Measurements from ENCODE around the gene CDC42BPG.
A peak's percentile ranks its signal among the peaks of the same experiment; 100 is the strongest.
"Not testable (repeated sequence)": the region's sequence is repeated elsewhere in the genome, so short reads cannot be mapped to it uniquely, and the experiment has no call there.

CDC42BPG gene

DNA sequence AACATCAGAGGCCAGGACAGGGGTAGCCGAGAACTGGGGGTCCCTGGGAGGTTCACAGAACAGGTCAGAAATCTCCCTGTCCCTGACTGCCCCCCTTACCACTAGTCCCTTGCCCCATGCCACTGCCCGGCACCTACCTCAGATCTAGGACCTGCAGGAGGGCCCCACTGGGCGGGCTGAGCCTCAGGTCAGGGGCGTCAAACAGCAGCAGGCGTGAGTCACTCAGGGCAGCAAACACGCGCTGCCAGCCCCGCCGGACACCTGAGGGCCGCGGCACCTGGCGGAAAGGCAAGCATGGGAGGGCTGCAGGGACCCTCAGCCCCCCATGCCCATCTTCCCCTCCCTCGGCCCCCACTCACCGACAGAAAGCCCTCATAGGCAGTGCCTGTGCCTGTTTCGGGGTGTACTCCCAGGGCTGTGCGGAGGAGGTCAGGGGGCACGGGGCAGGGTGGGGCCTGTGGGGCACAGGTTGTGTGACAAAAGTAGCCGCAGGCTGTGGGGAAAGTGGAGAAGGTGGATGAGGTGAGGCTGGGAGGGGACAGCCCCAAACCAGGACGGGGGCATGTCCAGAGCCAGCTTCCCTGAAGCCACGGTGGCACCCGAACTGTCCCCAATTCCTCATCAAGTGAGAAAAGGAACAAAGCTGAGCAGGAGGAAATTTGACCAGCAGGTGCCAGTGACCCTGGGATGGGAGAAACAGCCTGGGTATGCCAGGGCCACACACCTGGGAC, 11.8 kb downstream of the CDC42BPG start:
- no peak for DNase-seq

DNA sequence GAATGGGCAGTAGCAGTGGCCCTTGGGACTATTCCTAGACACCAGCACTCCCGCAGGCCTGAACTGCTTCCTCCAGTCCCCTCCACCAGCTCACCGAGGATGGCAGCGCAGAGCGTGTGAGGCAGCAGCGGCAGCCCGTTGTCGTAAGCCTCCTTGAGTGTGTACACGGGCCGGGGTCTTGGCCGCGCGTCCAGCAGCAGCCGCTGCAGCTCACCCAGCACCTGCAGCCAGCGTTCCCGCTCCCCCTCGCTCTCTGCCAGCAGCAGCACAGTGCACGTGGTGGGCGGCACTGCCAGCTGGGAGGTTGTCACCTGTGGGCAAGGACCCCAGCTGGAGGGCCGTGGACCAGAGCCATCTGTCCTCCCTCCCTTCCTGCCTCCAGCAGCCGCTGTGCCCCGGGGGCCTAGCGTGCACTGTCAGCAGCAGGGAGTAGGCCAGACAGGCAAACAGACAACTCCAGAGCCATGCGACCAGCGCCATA, 13.0 kb downstream of the CDC42BPG start:
- no peak for DNase-seq

DNA sequence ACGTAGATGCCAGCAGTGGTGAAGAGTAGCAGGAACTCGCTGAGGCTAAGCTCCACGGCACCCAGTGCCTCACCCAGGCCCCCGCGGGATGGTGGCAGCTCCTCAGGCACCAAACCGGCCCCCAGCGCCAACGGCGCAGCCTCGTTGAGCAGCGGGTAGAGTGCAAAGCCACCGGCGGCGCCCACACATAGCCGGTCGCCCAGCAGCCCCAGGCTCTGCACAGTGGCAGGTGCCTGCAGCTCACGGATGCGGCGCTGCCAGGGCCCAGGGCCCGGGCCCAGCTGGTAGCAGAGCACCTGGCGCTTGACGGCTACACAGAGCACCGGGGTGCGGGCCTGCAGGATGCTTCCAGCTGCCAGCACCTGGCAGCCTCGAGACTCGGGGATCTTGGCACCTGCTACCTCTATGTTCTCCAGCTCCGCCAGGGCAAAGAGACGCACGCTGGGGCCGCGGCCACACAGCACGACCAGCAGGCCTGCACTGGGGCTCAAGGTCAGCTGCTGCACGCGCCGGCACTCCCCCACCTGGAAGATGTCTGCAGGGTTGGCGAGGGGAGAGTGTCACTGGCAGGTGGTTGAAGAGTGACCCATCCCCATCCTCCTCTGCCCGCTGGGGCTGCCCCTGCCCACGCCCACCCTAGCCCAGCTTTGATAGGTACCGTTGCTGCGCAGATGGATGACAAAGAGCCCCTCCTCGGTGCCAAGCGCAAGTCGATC, 14.8 kb downstream of the CDC42BPG start:
- DNase-seq = no peak

DNA sequence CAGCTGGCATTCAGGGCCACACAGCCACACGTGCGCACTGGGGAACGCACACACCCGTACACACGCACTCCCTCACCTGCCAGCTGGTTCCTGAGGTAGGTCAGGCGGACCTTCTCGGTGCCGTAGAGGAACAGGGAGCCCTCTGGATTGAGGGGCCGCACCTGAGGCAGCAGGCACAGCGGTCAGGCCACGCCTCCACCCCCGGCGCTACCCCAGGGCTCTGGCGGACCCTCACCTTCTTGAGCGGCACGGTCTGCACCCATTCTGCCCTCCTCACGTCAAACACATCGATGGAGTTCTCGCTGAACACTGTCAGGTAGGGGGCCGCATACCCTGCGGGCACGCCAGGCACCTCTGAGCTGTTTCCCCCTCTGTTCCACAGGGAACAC, 17.0 kb downstream of the CDC42BPG start:
- no peak for DNase-seq

DNA sequence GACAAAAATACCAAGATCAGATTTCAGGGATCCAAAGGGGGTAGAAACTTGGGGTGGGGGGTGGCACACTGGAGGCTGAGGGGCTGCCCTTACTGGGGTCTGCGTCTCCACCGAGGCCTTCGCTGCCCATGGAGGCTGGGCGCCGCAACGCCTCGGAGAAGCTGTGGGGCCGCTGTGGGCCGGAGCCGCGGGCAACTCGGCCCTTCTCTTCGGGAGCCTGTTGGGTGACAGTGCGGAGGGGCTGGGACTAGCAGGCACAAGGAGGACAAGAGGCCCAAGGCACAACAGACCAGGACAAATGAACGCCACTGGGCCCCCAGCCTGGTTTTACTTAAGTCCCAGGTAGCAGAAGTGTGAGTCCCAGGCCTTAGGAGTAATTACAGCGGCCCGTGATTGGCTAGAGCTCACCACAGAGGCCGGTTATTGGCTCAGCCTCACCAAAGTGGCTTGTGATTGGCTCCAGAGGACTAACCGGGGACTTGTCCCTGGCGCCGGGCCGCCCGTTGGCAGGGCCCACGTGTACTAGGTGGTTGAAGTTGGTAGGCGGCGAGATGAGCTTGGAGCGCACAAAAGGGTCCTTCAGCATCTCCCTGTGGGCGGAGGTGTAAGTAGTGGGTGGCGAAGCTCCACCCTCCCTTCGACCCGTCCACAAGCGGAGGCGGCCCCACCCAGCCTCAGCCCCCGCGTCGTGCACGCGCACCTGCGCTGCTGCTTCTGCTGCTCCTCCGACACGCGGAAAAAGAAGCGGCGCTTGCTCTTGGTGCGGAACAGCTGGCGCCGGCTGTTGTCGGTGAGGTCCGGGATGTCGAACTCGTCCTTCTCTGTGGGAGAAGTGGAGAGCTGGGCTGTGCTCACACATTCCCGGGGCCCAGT, 17.6 kb downstream of the CDC42BPG start:
- no peak for DNase-seq

DNA sequence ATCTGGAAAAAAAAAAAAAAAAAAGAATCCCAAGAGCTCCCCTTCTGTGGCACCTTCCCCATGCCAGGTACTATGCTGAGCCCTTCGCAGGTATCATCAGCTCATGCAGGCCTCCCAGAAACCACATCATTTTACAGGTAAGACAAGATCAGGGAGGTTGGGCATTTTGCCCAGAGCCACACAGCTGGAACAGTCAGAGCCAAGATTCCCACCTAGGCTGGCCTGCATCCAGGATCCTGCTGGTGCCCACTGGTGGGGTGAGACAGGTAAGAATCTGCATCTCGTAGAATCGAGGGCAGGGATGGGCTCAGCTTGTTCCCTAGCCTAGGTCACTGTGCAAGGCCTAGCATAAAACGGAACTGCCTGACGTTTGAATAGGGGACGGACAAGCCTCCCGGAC, 18.4 kb downstream of the CDC42BPG start:
- no peak for DNase-seq

DNA sequence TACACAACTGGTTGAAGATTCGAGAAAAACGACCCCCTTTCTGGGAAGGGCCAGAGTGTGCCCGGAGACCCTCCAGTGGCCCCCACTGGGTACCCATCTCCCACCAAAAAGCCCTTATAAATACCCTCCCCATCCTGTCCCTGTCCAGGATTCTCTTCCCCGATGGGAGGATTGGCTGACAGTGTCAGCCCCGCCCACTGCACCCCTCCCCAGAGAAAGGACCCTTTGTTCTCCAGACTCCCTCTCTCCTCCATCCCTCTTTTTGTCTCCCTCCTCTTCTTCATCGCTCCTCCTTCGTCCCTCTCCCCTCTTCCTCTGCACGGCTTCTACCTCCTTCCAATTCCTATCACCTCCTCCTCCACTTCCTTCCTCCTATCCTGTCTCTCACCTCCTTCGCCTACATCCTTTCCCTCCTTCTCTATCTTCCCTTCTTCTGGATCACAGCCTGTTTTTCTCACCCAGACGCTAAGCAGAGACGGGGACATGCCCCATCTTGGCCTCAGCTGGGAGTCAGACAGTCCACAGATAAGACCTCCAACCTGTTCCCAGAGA, 20.8 kb downstream of the CDC42BPG start:
- no peak for DNase-seq

DNA sequence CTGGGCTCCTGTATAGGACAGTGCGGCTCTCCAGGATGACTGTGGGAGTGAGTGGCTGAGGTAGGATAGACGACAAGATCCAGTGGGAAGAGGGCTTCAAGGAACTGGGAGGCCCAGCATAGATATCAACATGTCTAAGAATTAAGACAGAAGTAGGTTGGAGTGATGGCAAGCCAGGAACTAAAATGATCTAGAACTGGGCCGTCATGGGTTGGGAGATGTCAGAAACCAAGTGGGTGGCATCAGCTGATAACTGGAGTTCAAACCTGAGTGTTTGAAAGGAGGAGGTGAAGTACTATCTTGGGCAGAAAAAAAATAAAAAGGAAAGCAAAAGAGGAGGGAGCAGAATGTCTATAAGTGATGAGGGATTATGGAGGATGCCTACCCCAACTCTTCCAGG, 27.0 kb downstream of the CDC42BPG start:
- DNase-seq = no peak

DNA sequence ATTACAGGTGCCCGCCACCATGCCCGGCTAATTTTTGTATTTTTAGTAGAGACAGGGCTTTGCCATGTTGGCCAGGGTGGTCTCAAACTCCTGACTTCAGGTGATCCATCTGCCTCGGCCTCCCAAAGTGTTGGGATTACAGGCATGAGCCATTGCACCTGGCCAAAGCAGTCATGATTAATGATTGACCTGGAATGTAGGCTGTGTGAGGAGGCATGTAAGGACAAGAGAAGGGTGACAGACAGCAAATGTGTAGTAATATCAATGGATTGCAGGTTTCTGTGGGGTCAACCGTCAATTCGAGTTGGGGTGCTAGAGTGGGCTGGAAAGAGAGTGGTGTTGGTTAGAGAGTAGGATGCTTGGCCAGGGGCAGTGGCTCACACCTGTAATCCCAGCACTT, 29.0 kb downstream of the CDC42BPG start:
- DNase-seq = not testable (repeated sequence)

DNA sequence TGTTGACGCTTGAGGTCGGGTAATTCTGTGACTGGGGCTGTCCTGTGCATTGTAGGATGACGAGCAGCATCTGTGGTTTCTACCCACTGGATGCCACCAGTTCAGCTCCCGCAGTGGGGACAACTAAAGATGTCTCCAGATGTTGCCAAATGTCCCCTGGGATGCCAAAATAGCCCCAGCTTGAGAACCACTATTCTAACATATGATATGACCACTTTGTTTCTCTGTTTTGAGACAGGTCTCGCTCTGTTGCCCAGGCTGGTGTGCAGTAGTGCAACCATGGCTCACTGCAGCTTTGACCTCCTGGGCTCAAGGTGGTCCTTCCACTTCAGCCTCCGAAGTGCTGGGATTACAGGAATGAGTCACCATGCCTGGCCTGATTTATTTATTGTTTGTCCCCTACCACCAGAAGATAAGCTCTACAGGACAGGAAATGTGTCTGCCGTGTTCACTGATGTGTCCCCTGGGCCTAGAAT, 29.7 kb downstream of the CDC42BPG start:
- DNase-seq = no peak

DNA sequence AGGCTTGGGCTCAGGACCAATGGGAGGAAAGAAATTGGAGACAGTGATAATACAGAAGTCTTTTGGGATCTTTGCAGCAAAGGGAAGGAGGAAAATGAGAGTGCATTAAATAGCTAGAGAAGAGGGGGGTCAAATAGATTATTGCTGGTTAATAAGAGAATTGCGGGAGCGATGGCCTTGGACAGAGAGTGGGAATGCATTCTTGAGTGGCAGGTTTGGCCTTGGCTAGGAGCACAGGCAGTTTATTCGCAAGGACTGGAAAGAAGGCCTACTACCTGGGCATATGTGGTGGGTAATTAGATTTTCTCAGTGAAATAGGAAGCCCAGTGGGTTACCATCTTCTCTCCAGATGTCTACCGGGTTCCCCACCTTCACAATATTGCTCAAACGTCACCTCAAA, 30.6 kb downstream of the CDC42BPG start:
- no peak for DNase-seq

DNA sequence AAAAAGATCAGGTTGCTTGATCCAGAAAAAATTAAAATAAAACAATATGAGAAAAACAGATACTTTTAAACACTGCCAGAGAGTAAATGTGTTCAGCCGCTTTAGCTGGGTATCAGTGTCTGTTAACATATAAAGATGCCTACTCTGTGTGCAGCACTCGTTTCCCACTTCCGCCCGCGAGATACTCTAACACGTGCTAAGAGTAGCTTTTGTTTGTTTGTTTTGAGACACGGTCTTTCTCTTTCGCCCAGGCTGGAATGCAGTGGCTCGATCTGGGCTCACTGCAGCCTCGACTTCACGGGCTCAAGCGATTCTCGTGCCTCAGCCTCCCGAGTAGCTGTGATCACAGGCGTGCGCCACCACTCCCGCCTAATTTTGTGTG, 33.6 kb downstream of the CDC42BPG start:
- DNase-seq = no peak

DNA sequence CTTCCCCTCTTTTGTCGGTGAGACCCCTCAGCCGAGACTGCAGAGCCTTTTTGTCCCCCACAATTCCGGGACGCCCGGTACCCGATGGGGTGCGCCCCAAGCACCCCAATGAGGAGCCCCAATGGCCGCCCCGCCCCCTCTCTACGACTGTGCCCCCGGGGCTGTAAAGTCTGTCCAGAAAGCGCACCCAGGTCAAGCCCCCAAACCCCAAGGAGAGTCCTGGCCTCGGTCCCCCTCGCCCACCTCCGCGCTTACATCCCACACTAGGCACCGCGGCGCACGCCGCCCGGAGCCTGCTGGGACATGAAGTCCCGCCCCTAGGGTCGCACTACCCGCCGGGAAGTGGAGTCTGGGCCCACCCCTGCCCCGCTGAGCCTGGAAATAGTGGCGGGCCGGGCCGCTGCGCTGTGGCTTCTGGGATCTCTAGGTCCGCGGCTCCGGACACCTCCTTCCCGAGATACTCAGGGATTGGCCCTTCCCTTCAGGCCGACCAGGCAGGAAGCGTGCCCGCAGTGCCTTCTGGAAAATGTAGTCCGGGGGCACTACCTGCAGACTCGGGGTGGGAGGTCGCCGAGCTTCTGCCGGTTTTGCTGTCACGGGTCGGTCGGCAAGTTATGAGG, 34.1 kb downstream of the CDC42BPG start, which contains the start of gene MEN1:
TSS of gene MEN1 (minus strand) at position 281 of the 620 bp plus-strand sequence. CDS start 442 bp downstream, outside the sequence.
- peak; percentile 63 to 66 for DNase-seq

DNA sequence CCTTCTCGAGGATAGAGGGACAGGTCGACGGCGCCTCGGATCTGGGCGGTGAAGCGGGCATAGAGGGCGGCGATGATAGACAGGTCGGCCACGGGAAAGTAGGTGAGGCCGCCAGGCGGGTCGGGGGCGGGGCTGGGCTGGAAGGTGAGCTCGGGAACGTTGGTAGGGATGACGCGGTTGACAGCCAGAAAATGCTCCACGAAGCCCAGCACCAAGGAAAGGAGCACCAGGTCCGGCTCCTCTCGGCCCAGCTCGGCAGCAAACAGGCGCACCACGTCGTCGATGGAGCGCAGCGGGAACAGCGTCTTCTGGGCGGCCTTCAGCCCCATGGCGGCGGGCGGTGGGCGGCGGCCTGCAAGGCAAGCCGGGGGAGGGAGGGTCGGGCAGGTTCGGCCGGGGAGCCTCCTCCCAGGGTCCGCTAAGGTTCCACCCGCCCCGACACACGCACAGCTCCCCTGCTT, 34.6 kb downstream of the CDC42BPG start:
- no peak for DNase-seq

DNA sequence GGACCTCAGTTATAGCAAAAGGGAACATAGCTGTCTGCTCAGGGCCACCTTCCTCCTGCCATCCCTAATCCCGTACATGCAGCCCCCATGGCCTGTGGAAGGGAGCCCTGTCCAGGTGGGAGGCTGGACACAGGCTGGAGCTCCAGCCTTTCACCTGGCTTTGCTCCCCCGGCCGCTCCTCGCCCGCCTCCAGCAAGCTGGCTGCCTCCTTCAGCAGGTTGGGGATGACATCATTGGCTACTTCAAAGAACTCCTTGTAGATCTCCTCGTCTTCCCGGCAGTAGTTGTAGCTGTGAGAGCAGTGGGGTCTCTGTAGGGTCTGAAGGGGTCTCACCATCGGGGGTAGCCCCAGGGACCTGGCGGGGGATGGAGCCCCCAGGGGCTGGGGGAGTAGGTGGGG, 39.0 kb downstream of the CDC42BPG start:
- DNase-seq = no peak

DNA sequence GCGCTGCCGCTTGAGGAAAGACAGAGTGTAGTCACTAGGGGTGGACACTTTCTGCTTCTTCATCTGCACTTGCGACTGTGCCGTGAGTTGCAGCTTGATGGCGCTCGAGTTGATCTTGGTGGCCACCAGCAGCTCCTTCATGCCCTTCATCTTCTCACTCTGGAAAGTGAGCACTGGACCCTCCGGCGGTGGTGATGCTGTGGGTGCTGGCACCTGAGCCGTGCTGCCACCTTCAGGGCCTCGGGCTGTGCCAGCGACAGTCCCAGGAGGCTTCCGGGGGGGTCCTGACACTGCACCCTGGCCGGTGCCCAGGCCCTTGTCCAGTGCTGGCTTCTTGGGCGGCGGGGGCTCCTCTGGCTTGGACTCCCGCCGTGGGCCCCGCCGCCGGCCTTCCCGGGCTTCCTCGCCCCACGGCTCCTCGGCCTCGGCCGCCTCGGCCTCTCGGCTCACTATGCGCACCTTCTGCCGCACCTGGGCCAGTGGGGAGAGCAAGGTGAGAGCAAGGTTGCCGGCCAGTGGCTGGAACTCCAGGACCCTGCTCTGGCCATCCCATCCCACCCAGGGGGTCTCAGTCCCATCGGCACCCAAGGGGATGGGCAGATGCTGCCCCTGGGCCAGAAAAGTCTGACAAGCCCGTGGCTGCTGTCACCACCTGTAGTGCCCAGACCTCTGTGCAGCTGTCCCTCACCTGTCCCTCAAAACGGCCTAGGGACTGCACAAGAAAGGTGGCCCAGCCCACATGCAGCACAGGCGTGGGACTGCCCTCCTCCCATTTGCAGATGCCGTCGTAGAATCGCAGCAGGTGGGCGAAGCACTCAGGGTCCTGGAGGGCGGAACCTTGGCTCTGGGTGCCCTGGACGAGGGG, 39.9 kb downstream of the CDC42BPG start:
- DNase-seq = no peak

DNA sequence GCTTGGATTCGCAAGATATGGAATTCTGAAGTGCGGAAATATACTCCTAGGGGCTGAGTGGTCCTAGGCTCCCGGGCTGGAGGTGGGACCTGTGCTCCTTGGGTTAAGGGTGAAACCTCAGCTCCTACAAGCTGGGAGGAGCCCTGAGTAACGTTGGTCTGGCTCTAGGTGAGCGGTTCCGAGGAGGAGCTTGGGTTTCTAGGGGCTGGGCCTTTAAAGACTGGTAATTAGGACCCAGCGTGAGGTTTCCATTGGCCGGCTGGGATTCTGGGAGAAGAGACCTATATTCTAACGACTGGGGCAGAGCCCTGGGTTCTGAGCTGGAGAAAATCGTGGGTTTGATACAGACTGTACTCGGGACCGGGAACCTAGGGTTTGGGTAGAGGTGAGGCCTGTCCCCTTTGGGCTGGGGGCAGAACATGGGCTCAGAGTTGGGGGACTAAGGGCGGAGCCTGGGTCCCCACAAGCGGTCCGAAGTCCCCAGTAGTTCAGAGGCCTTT, 40.6 kb downstream of the CDC42BPG start:
- DNase-seq = no peak

DNA sequence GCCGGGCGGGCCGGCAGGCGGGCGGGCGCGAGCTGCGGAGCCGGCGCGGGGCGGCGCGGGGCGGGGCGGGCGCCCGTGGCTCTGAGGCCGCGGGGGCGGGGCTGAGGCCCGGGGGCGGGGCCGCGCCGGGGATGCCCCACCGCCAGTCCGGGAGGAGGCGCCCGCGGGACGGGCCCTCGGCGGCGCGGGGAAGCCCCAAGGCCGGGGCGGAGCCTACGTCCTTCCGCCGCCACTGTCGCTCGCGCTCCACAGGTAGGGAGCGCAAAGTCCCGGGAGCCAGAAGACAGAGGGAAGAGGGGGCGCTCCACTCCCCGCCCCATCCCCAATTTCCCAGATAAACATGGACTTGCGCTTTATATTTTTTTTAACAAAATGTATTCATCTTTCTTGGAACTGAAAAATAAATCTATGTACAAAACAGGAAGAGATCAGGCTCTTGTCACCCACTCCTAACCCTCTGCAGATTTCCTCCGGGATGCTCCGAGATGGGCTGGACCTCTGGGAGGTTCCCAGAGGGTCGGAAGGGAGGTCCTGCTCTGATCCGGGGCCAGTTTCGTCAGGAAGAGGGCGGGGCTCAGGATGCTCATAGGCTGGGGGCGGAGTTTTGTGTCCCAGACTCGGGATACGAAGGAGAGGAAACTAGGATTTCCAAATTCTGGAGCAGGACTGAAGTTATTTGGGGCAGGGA, 41.2 kb downstream of the CDC42BPG start, which contains the start of gene MAP4K2:
TSS of gene MAP4K2 (minus strand) at position 57 of the 688 bp plus-strand sequence. CDS start 65 bp downstream, outside the sequence.
- peak; percentile 75 to 79 for DNase-seq

DNA sequence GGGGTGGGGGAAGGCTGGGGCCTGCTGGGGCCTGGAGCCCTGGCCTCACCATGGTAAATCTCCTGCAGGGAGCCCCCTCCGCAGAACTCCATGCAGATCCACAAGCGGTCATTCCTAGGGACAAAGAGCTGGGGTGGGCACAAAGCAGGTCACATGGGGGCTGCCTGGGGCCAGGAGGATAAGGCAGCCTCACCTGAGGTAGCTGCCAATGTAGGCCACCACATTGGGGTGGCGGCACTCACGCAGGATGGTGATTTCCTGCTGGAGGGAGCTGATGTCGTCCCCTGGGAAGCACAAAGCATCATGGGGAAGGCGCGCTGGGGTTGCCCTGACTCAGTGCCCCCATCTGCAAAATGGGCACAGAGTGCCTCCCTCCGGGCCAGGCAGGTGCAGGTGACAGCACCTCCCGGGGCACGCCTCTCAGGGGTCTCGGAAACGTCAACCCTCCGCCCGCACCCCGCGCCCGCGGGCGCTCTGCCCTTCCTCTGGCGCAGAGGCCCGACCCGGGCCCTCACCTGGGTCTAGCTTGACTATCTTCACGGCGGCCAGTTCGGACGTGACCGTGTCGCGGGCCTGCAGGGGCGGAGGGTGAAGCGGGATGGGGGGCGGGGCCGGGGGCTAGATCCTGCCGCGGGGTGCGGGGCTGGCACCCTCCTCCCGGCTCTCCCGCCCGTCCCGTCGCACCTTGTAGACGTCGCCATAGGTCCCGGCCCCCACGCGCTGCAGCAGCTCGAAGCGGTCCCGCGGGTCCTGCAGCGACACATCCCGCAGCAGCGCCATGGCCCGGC, 41.9 kb downstream of the CDC42BPG start:
- peak in 1 of 2 experiments; percentile 19 for DNase-seq
